Smooth muscle cell (in vitro differentiated cells): ENCODE measurements around the gene OPN1LW. TPM values are rescaled to one million over a fixed set of nuclear protein-coding genes. Genes with fewer than 3 reads are reported as not detected.
"Not testable (repeated sequence)": the region's sequence is repeated elsewhere in the genome, so short reads cannot be mapped to it uniquely, and the experiment has no call there.

Experiments
- DNase-seq: peaks from one replicate; lab custom pipeline; 2025; ENCODE audit not compliant: unreplicated experiment; lab: John Stamatoyannopoulos, UW
- H2AFZ ChIP-seq: fragments of 200-600 bp; sonication (generic); 2 replicates; pipeline ENCODE4 v1.6.0; 2016; ENCODE audit warnings: antibody characterized with exemption, low read depth, mild to moderate bottlenecking
- H3F3A ChIP-seq: fragments of 200-600 bp; sonication (generic); 2 replicates; pipeline ENCODE4 v1.6.0; 2017; ENCODE audit warnings: antibody characterized with exemption, low read depth
- H3K27ac ChIP-seq: fragments of 200-600 bp; sonication (generic); 2 replicates; pipeline ENCODE4 v1.5.1; 2016; ENCODE audit warnings: low read depth, mild to moderate bottlenecking
- H3K27me3 ChIP-seq: fragments of 200-600 bp; sonication (generic); 2 replicates; pipeline ENCODE4 v1.6.1; 2016; ENCODE audit warnings: low read depth, mild to moderate bottlenecking
- H3K36me3 ChIP-seq: fragments of 200-600 bp; sonication (generic); 2 replicates; pipeline ENCODE4 v1.5.1; 2016; ENCODE audit warnings: low read depth
- H3K4me1 ChIP-seq: fragments of 200-600 bp; sonication (generic); 2 replicates; pipeline ENCODE4 v1.5.1; 2016; ENCODE audit warnings: low read depth
- H3K4me2 ChIP-seq: fragments of 200-600 bp; sonication (generic); 2 replicates; pipeline ENCODE4 v1.6.0; 2016; ENCODE audit warnings: mild to moderate bottlenecking
- H3K4me3 ChIP-seq: fragments of 200-600 bp; sonication (generic); 2 replicates; pipeline ENCODE4 v1.5.1; 2016; ENCODE audit warnings: mild to moderate bottlenecking
- H3K79me2 ChIP-seq: fragments of 200-600 bp; sonication (generic); 2 replicates; pipeline ENCODE4 v1.6.0; 2016; ENCODE audit warnings: low read depth, mild to moderate bottlenecking
- H3K9ac ChIP-seq: fragments of 200-600 bp; sonication (generic); 2 replicates; pipeline ENCODE4 v1.6.0; 2016; ENCODE audit warnings: low read depth
- H3K9me3 ChIP-seq: fragments of 200-600 bp; sonication (generic); replicated peaks from 2 replicates; pipeline ENCODE4 v1.5.1; 2016; ENCODE audit warnings: low read depth
- H4K20me1 ChIP-seq: fragments of 200-600 bp; sonication (generic); 2 replicates; pipeline ENCODE4 v1.6.0; 2016; ENCODE audit warnings: low read depth
- WGBS: methylation state at CpG from one replicate; pipeline ENCODE4 v1.1.7; 2016; ENCODE audit warnings: low lambda C conversion rate; 5-methylcytosine and 5-hydroxymethylcytosine counted together
- polyA plus RNA-seq: library from polyadenylated mRNA; unstranded; fragments of >200 nt; fragmentation: Nextera tagmentation; extraction: Ambion mirVana; gene quantifications from 2 replicates; pipeline ENCODE4 v1.2.1, GENCODE V29; 2016
- total RNA-seq: library from RNA; depleted of rRNA; stranded (reverse); fragments of >200 nt; gene quantifications from 2 replicates; pipeline ENCODE4 v1.2.3, GENCODE V29; 2014

The OPN1LW gene
- total and polyA plus RNA-seq, 2 experiments from 2014 or later = not detected

- not testable (repeated sequence) for H4K20me1 ChIP-seq, H3K27me3 ChIP-seq, H3K4me3 ChIP-seq, H3K4me1 ChIP-seq, H2AFZ ChIP-seq, H3K9ac ChIP-seq, H3F3A ChIP-seq, DNase-seq, H3K27ac ChIP-seq, H3K9me3 ChIP-seq, H3K4me2 ChIP-seq, H3K79me2 ChIP-seq, H3K36me3 ChIP-seq
- WGBS = no CpG with 5 or more reads among the region's 13 CpGs
Observed at GRCh38 chrX:154168384-154168783, 24.3 kb downstream of the OPN1LW start.

- not testable (repeated sequence) for H3K4me2 ChIP-seq, H2AFZ ChIP-seq, H4K20me1 ChIP-seq, H3K27ac ChIP-seq, H3K36me3 ChIP-seq, H3K9me3 ChIP-seq, DNase-seq, H3K27me3 ChIP-seq, H3K4me1 ChIP-seq, H3K4me3 ChIP-seq, H3K79me2 ChIP-seq, H3F3A ChIP-seq, H3K9ac ChIP-seq
- WGBS = no CpG with 5 or more reads among the region's 11 CpGs
Observed at GRCh38 chrX:154172535-154172943, 28.5 kb downstream of the OPN1LW start.

- WGBS = no CpG with 5 or more reads among the region's 10 CpGs
- not testable (repeated sequence) for H3K79me2 ChIP-seq, H3K27me3 ChIP-seq, H4K20me1 ChIP-seq, H3K4me1 ChIP-seq, H3K9ac ChIP-seq, H3K9me3 ChIP-seq, H3K27ac ChIP-seq, H2AFZ ChIP-seq, H3K4me2 ChIP-seq, H3K4me3 ChIP-seq, DNase-seq, H3F3A ChIP-seq, H3K36me3 ChIP-seq
Observed at GRCh38 chrX:154174356-154174755, 30.3 kb downstream of the OPN1LW start.

- H3K27ac ChIP-seq, H3K36me3 ChIP-seq, H3K4me2 ChIP-seq, H3F3A ChIP-seq, H3K27me3 ChIP-seq, H3K9me3 ChIP-seq, H3K9ac ChIP-seq, H4K20me1 ChIP-seq, H3K79me2 ChIP-seq, H2AFZ ChIP-seq, DNase-seq, H3K4me1 ChIP-seq, H3K4me3 ChIP-seq: not testable (repeated sequence)
- WGBS = no CpG with 5 or more reads among the region's 14 CpGs
Observed at GRCh38 chrX:154182296-154182695, 38.3 kb downstream of the OPN1LW start, which contains the start of gene OPN1MW. OPN1MW (plus strand) TSS chrX:154182596; CDS start chrX:154182678, 82 bp downstream.

- not testable (repeated sequence) for H3K9me3 ChIP-seq, H4K20me1 ChIP-seq, H3K4me1 ChIP-seq, H3K79me2 ChIP-seq, H3K36me3 ChIP-seq, H3F3A ChIP-seq, H3K4me3 ChIP-seq, H3K27me3 ChIP-seq, H2AFZ ChIP-seq, DNase-seq, H3K9ac ChIP-seq, H3K27ac ChIP-seq, H3K4me2 ChIP-seq
- no CpG with 5 or more reads among the region's 8 CpGs for WGBS
Observed at GRCh38 chrX:154183794-154184193, 39.8 kb downstream of the OPN1LW start.

- not testable (repeated sequence) for H3K4me2 ChIP-seq, H4K20me1 ChIP-seq, H3K9me3 ChIP-seq, H3F3A ChIP-seq, H3K9ac ChIP-seq, H3K27ac ChIP-seq, DNase-seq, H2AFZ ChIP-seq, H3K36me3 ChIP-seq, H3K4me1 ChIP-seq, H3K4me3 ChIP-seq, H3K27me3 ChIP-seq, H3K79me2 ChIP-seq
- WGBS = no CpG with 5 or more reads among the region's 8 CpGs
Observed at GRCh38 chrX:154192846-154193245, 48.8 kb downstream of the OPN1LW start.

GRCh38 chrX:154194316-154194715 lies 50.3 kb downstream of the OPN1LW start:
- H3K4me1 ChIP-seq, DNase-seq, H3K4me2 ChIP-seq, H3K27me3 ChIP-seq, H3K9me3 ChIP-seq, H3K79me2 ChIP-seq, H3K4me3 ChIP-seq, H2AFZ ChIP-seq, H3K9ac ChIP-seq, H3K27ac ChIP-seq, H3F3A ChIP-seq, H3K36me3 ChIP-seq, H4K20me1 ChIP-seq: not testable (repeated sequence)
- no CpG with 5 or more reads among the region's 2 CpGs for WGBS

- H4K20me1 ChIP-seq, H3F3A ChIP-seq, H2AFZ ChIP-seq, H3K36me3 ChIP-seq, H3K9me3 ChIP-seq, H3K4me3 ChIP-seq, H3K9ac ChIP-seq, H3K27me3 ChIP-seq, H3K4me1 ChIP-seq, H3K79me2 ChIP-seq, H3K27ac ChIP-seq, H3K4me2 ChIP-seq, DNase-seq: not testable (repeated sequence)
- WGBS = no CpG with 5 or more reads among the region's 15 CpGs
Observed at GRCh38 chrX:154196466-154196865, 52.4 kb downstream of the OPN1LW start.
